Liver (tissue), 5 donors: Measurements from ENCODE around the gene SLK. TPM values are rescaled to one million over a fixed set of nuclear protein-coding genes. Genes with fewer than 3 reads are reported as not detected.

ENCODE experiments used
- polyA plus RNA-seq, 2 donors: library from polyadenylated mRNA; stranded (reverse) in 1 of 2; unstranded in 1 of 2; fragments of 200-250 nt in 1 of 2; fragments of >200 nt in 1 of 2; fragmentation: Nextera tagmentation in 1 of 2; extraction: Ambion mirVana in 1 of 2; gene quantifications; one replicate each; pipeline versions ENCODE4 v1.2.1 to v1.2.3, GENCODE V29; 2013 to 2015
- small RNA-seq: library from RNA; depleted of rRNA; stranded (forward); fragments of <200 nt; gene quantifications from one replicate; pipeline ENCODE3, GENCODE V24; 2014
- total RNA-seq, 2 donors: library from RNA; depleted of rRNA; stranded (reverse); fragments of >200 nt; gene quantifications; one replicate each; pipeline ENCODE4 v1.2.3, GENCODE V29; 2014
- donor health status: healthy.
- donor health status: healthy.
- donor health status: healthy.

Gene SLK
- total and polyA plus RNA-seq, 4 donors, result 3.9 to 20.3 (median 12.4) TPM

Small RNAs within 50 kb of the gene (small RNA-seq; reads per million reads assigned to genes)
- gene RN7SL524P, result not detected

Other genes starting within 250 kb of the SLK start
- gene SH3PXD2A, start 111.6 kb upstream of the SLK start, total RNA-seq, result 1 to 10 TPM; 4.5 to 5.5 TPM
- gene SH3PXD2A, start 111.6 kb upstream of the SLK start, polyA plus RNA-seq, result 1 to 10 TPM in 1 of 2 donors, under 1 TPM in 1; 0.82 to 3.3 TPM
- gene STN1, start 49.0 kb upstream of the SLK start, total RNA-seq, result 10 to 100 TPM in 1 of 2 donors, 1 to 10 TPM in 1; 9.0 to 12.9 TPM
- 1 to 10 TPM; 6.9 to 7.0 TPM for gene STN1, start 49.0 kb upstream of the SLK start, polyA plus RNA-seq
- 1 to 10 TPM in 1 of 2 donors, not detected in 1; 1.7 TPM for gene COL17A1, start 118.7 kb downstream of the SLK start, total RNA-seq
- gene COL17A1, start 118.7 kb downstream of the SLK start, polyA plus RNA-seq, result under 1 TPM in 1 of 2 donors, not detected in 1; 0.05 TPM
- gene SFR1, start 155.0 kb downstream of the SLK start, total RNA-seq, result 1 to 10 TPM; 1.7 to 5.5 TPM
- gene SFR1, start 155.0 kb downstream of the SLK start, polyA plus RNA-seq, result 1 to 10 TPM in 1 of 2 donors, under 1 TPM in 1; 0.83 to 1.5 TPM